ENCODE measurements around the gene SALL3.
"Not testable (repeated sequence)": the region's sequence is repeated elsewhere in the genome, so short reads cannot be mapped to it uniquely, and the experiment has no call there.

The SALL3 gene

GRCh38 chr18:78979730-78980278, at the start of gene SALL3:
SALL3 (plus strand) TSS chr18:78979818; CDS start chr18:78980275, 457 bp downstream.
- DNase-seq (ENCODE audit: low spot score): no peak

- no peak for DNase-seq (ENCODE audit: low spot score)
Observed at GRCh38 chr18:78932281-78932680, 47.3 kb upstream of the SALL3 start.

- DNase-seq (ENCODE audit: low spot score): no peak
Observed at GRCh38 chr18:78934003-78934402, 45.6 kb upstream of the SALL3 start.

GRCh38 chr18:78934551-78935225, 44.9 kb upstream of the SALL3 start:
- no peak for DNase-seq (ENCODE audit: low spot score)

- no peak for DNase-seq (ENCODE audit: low spot score)
Observed at GRCh38 chr18:78935406-78935805, 44.2 kb upstream of the SALL3 start.

- no peak for DNase-seq (ENCODE audit: low spot score)
Observed at GRCh38 chr18:78936251-78937005, 43.2 kb upstream of the SALL3 start.

GRCh38 chr18:78937166-78937565, 42.5 kb upstream of the SALL3 start:
- DNase-seq (ENCODE audit: low spot score): no peak

GRCh38 chr18:78939105-78939504, 40.5 kb upstream of the SALL3 start:
- DNase-seq (ENCODE audit: low spot score): no peak

GRCh38 chr18:78939734-78940494, 39.7 kb upstream of the SALL3 start:
- no peak for DNase-seq (ENCODE audit: low spot score)

- not testable (repeated sequence) for DNase-seq (ENCODE audit: low spot score)
Observed at GRCh38 chr18:78942236-78942635, 37.4 kb upstream of the SALL3 start.

GRCh38 chr18:78945628-78946027, 34.0 kb upstream of the SALL3 start:
- DNase-seq (ENCODE audit: low spot score): no peak

GRCh38 chr18:78947291-78947690, 32.3 kb upstream of the SALL3 start:
- DNase-seq (ENCODE audit: low spot score): no peak

- DNase-seq (ENCODE audit: low spot score): no peak
Observed at GRCh38 chr18:78948221-78948620, 31.4 kb upstream of the SALL3 start.

- DNase-seq (ENCODE audit: low spot score): no peak
Observed at GRCh38 chr18:78948707-78949106, 30.9 kb upstream of the SALL3 start.

GRCh38 chr18:78949216-78949615, 30.4 kb upstream of the SALL3 start:
- no peak for DNase-seq (ENCODE audit: low spot score)

GRCh38 chr18:78950386-78950785, 29.2 kb upstream of the SALL3 start:
- no peak for DNase-seq (ENCODE audit: low spot score)

- DNase-seq (ENCODE audit: low spot score): no peak
Observed at GRCh38 chr18:78953566-78953965, 26.1 kb upstream of the SALL3 start.

GRCh38 chr18:78955051-78955450, 24.6 kb upstream of the SALL3 start:
- no peak for DNase-seq (ENCODE audit: low spot score)

GRCh38 chr18:78957140-78957539, 22.5 kb upstream of the SALL3 start:
- no peak for DNase-seq (ENCODE audit: low spot score)

- DNase-seq (ENCODE audit: low spot score): no peak
Observed at GRCh38 chr18:78960709-78961108, 18.9 kb upstream of the SALL3 start.

GRCh38 chr18:78962098-78962497, 17.5 kb upstream of the SALL3 start:
- no peak for DNase-seq (ENCODE audit: low spot score)

- DNase-seq (ENCODE audit: low spot score): not testable (repeated sequence)
Observed at GRCh38 chr18:78964727-78965126, 14.9 kb upstream of the SALL3 start.

GRCh38 chr18:78965260-78965659, 14.4 kb upstream of the SALL3 start:
- no peak for DNase-seq (ENCODE audit: low spot score)

Measured in germinal center (tissue), 1 donor.